HuH-7.5 (cell line): ENCODE measurements around the gene SLC2A4RG.
"Not testable (repeated sequence)": the region's sequence is repeated elsewhere in the genome, so short reads cannot be mapped to it uniquely, and the experiment has no call there.

Source experiments
- DNase-seq: peaks from one replicate; pipeline ENCODE4 v3.0.0; 2011; ENCODE audit warnings: low spot score

The SLC2A4RG gene

DNA sequence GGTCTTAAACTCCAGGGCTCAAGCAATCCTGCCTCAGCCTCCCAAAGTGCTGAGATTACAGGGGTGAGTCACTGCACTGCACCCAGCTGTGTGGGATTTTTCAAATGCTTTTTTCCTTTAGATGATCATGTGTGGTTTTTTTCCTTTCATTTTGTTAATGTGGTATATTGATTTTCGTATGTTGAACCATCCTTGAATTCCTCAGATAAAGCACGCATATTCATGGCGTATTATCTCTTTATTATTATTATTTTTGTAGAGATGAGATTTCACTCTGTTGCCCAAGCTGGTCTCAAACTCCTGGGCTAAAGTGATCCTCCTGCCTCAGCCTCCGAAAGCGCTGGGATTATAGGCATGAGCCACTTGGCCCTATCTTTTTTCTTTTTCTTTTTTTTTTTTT lies 24.7 kb upstream of the SLC2A4RG start:
- DNase-seq, result no peak

GRCh38 chr20:63718996-63719395 lies 20.6 kb upstream of the SLC2A4RG start:
- no peak for DNase-seq

DNA sequence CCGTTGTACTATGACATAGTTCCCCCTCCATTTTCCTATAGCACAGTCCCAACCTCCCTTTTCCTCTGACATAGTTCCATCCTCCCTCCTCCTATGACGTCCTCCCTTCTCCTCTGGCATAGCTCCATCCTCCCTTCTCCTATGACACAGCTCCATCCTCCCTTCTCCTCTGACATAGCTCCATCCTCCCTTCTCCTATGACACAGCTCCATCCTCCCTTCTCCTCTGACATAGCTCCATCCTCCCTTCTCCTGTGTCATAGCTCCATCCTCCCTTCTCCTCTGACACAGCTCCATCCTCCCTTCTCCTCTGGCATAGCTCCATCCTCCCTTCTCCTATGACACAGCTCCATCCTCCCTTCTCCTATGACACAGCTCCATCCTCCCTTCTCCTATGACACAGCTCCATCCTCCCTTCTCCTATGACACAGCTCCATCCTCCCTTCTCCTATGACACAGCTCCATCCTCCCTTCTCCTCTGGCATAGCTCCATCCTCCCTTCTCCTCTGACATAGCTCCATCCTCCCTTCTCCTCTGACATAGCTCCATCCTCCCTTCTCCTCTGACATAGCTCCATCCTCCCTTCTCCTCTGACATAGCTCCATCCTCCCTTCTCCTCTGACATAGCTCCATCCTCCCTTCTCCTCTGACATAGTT lies 16.5 kb upstream of the SLC2A4RG start:
- not testable (repeated sequence) for DNase-seq

- DNase-seq, result not testable (repeated sequence)
These were observed 9.3 kb upstream of the SLC2A4RG start for GRCh38 chr20:63730189-63730733.

- DNase-seq, result no peak
These were observed 8.2 kb upstream of the SLC2A4RG start for GRCh38 chr20:63731410-63731809.

- no peak for DNase-seq
These were observed 7.2 kb upstream of the SLC2A4RG start for GRCh38 chr20:63732118-63733095.

DNA sequence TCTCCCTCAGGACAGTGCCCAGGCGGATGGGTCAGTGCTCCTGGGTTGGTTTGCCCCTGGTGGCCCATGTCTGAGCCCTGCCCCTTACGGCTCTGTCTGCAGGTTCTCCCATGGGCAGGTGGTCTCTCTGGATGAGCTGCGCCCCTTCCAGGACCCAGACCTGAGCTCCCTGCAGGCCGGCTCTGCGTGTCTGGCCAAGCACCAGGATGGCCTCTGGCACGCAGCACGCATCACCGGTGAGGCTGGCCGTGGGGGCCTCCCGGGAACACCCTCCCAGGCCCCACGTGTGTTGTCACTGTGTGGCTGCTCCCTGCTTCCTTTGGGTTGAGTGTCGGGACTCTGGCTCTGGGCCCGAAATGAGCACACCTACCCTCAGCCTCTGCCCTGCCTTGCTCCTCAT lies 6.5 kb upstream of the SLC2A4RG start:
- no peak for DNase-seq

DNA sequence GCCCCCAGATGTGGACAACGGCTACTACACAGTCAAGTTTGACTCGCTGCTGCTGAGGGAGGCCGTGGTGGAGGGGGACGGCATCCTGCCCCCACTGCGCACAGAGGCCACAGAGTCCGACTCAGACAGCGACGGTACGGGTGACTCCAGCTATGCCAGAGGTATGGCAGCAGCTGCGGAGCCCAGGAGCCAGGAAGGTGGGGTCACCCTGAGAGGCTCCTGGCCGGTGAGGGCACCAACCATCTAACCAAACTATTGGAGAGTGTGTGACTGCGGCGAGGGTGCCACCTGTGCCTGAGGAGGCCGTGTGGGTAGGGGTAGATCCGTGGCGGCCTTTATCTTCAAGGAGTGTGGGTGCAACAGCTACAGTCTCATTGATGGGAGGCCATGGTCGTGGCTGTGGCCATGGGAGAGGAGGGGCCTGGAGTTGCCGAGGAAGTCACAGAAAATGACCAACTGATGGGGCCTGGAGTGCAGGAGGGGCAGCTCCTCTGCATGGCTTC lies 5.9 kb upstream of the SLC2A4RG start:
- no peak for DNase-seq

DNA sequence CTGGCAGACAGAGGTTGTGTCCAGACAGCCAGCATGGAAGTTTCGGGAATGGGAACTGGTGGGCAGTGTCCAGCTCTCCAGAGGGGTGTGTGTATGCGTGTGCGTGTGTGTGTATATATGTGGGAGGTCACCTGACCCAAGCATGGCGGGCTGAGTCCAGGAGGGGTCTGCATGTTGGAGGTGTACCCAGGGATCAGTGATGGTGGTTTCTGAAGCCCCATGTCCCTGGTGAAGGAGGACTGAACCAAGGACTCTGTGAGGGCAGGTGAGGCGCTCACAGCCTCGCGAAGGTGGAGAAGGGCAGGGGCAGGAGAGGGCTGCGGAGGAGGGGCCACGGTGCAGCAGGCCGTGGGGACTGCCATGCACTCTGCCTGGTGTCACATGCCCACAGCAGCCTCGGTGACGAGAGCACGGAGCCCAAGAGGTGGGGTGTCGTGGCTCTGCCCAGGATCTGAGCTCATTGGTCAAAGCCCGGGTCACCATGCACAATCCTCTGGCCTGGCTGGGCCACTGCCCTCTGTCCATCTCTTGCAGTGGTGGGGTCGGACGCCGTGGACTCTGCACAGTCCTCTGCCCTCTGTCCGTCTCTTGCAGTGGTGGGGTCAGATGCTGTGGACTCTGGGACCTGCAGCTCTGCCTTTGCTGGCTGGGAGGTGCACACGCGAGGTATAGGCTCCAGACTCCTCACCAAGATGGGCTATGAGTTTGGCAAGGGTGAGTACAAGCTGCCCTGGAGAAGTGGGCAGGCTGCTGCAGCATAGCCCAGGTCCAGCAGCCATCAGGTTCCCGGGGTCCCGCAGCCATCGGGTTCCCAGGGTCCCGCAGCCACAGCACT lies 5.2 kb upstream of the SLC2A4RG start:
- no peak for DNase-seq

DNA sequence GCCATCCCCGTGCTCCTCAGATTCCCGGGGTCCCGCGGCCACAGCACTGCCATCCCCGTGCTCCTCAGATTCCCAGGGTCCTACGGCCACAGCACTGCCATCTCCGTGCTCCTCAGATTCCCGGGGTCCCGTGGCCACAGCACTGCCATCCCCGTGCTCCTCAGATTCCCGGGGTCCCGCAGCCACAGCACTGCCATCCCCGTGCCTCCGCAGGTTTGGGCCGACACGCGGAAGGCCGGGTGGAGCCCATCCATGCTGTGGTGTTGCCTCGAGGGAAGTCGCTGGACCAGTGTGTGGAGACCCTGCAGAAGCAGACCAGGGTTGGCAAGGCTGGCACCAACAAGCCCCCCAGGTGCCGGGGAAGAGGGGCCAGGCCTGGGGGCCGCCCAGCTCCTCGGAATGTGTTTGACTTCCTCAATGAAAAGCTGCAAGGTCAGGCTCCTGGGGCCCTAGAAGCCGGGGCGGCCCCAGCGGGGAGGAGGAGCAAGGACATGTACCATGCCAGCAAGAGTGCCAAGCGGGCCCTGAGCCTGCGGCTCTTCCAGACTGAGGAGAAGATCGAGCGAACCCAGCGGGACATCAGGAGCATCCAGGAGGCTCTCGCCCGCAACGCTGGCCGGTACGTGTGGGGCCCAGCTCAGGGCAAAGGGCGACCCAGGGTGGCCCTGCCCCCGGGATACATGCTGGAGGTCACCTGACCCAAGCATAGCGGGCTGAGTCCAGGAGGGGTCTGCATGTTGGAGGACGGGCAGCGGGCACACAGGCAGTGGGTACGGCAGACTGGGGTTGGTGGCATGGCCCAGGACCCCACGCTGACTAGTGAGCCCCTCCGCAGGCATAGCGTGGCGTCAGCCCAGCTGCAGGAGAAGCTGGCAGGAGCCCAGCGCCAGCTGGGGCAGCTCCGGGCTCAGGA lies 4.4 kb upstream of the SLC2A4RG start:
- DNase-seq, result no peak

GRCh38 chr20:63735859-63736718 lies 3.5 kb upstream of the SLC2A4RG start, which contains the start of gene LIME1:
Gene LIME1 (plus strand): TSS chr20:63736664. CDS start chr20:63737550, 886 bp downstream.
- DNase-seq, result peak; percentile 24

GRCh38 chr20:63736893-63737694 lies 2.5 kb upstream of the SLC2A4RG start:
- peak; percentile 29 for DNase-seq

DNA sequence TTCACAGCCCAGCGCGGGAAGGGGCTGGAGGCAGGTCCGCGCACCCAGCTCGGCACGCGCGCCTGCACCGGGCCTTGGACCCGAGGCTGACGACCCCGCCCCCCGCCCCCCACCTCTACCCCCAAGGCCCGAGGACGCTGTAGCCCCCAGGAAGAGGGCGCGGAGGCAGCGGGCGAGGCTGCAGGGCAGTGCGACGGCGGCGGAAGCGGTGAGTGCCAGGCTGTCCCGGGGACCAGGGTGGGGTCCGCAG lies 2.0 kb upstream of the SLC2A4RG start:
- DNase-seq, result no peak

- DNase-seq, result peak; percentile 25
These were observed 1.5 kb upstream of the SLC2A4RG start for GRCh38 chr20:63737945-63738686.

GRCh38 chr20:63738687-63739129 lies 868 bp upstream of the SLC2A4RG start:
- peak; percentile 86 for DNase-seq

DNA sequence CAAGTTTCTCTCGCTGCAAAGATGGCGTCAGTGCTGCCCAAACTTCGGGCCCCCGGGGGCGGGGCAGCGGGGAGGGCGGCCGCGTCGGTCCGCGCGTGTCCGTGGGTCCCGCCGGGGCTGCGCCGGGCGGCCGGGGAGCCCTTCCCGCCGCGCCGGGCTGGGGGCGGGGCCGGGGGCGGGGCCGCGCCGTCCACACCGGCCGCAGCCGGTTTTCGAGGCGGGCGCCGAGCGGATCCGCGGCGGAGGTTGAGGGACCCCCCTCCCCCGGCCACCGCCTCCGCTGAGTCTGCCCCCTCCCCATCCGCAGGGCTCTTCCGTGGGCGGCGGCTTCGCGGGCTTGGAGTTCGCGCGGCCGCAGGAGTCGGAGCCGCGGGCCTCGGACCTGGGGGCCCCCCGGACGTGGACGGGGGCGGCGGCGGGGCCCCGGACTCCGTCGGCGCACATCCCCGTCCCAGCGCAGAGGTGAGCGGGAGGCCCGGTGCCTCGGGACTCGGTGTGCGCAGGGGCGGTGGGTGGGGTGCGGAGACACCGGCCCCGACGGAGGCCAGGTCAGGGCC lies 572 bp downstream of the SLC2A4RG start:
- peak; percentile 77 for DNase-seq

DNA sequence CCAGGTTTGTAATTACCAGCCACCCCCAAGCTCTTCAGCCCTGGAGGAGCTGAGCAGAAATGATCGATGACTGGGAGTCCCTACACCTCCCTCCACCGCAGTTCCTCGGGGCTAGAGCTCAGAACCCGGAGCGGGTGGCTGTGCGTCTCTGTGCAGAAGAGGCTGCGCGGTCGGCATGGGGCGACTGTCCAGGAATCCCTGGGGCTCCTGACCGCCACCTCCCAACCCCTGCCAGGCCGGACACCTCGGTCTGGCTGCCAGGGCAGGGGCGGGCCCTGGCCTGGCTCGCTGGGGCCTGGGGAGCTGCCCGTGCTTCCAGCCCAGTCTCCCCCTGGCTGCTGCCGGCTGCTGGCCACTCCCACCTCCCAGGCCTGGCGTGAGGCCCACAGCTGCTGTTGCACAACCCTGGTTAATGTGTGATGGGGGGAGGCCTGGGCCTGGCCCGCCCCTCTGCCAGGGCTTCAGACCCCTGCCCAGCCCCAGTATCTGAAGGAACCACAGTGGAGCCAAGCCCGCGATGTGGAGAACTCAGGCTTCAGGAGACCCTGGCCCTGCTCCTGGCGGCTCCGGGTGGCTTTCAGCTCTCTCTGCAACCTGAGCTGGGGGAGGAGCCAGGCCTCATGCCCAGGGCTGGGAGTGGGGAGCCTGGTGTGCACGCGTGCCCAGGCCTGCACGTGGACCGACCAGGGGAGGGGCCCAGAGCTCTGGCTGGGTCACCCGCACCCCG lies 1.2 kb downstream of the SLC2A4RG start:
- peak; percentile 100 for DNase-seq
